T-cell (primary cell): ENCODE measurements around the gene LMAN1. TPM values are rescaled to one million over a fixed set of nuclear protein-coding genes. Genes with fewer than 3 reads are reported as not detected.

Source experiments
- ATAC-seq, 4 experiments: fragments of 200-7000 bp in 3 of 4; fragments of 150-1000 bp in 1 of 4; cut with Tn5 transposase; replicated peaks in 1 of 4; 1 replicate in 3 of 4; 2 replicates in 1 of 4; pipeline ENCODE4 v1.10.0; 2021; ENCODE audit warnings: moderate library complexity in 3 of 4, mild to moderate bottlenecking in 2 of 4, moderate number of reproducible peaks in 1 of 4
- CTCF ChIA-PET, 2 donors: fragments of 300-600 bp; sonication (Branson Sonifier 250); formaldehyde crosslinking; loops; one replicate each; lab custom pipeline; 2022; ENCODE audit warnings: antibody characterized with exemption in 2 of 2; lab: Charles Lee
- POLR2A ChIA-PET, 2 donors: fragments of 300-600 bp; sonication (Branson Sonifier 250); formaldehyde crosslinking; loops; one replicate each; lab custom pipeline; 2022; ENCODE audit warnings: antibody characterized with exemption in 2 of 2; lab: Charles Lee
- DNase-seq, 35 experiments: peaks; one replicate each; pipeline versions ENCODE4 v3.0.0 to v3.0.0-alpha.2; 2013 to 2023
- H3K27ac ChIP-seq: one replicate; pipeline ENCODE4 v1.5.1; 2013; ENCODE audit warnings: low read length
- H3K27me3 ChIP-seq, 2 experiments: replicated peaks in 1 of 2; 1 replicate in 1 of 2; 2 replicates in 1 of 2; pipeline versions ENCODE4 v1.6.1 to v1.7.0; 2013; ENCODE audit warnings: low read length in 1 of 2, mixed read lengths in 1 of 2; ENCODE audit not compliant: control insufficient read depth in 2 of 2, insufficient read depth in 2 of 2; ENCODE audit errors: extremely low read depth in 1 of 2
- H3K36me3 ChIP-seq, 2 donors: 1 replicate in 1 of 2; 2 replicates in 1 of 2; pipeline versions ENCODE4 v1.6.1 to v1.7.0; 2013; ENCODE audit warnings: low read length in 1 of 2; ENCODE audit not compliant: control insufficient read depth in 2 of 2, insufficient read depth in 1 of 2; ENCODE audit errors: extremely low read depth in 1 of 2
- H3K4me1 ChIP-seq, 2 experiments: 1 replicate in 1 of 2; 2 replicates in 1 of 2; pipeline versions ENCODE4 v1.6.1 to v1.7.0; 2013; ENCODE audit warnings: low read length in 2 of 2, mixed read lengths in 1 of 2; ENCODE audit not compliant: insufficient read depth in 2 of 2, control insufficient read depth in 1 of 2; ENCODE audit errors: extremely low read depth in 1 of 2
- H3K4me3 ChIP-seq, 2 donors: 1 replicate in 1 of 2; 2 replicates in 1 of 2; pipeline versions ENCODE4 v1.5.1 to v1.7.0; 2013; ENCODE audit warnings: mild to moderate bottlenecking in 2 of 2, low read length in 1 of 2, moderate library complexity in 1 of 2; ENCODE audit not compliant: control insufficient read depth in 1 of 2; ENCODE audit errors: extremely low read depth in 1 of 2
- H3K9me3 ChIP-seq: 2 replicates; pipeline ENCODE4 v1.7.0; 2013
- H3K27ac Mint-ChIP-seq, 2 donors: one replicate each; pipeline ENCODE4 v1.8.0; 2020 to 2021; ENCODE audit warnings: mild to moderate bottlenecking in 2 of 2, mixed read lengths in 2 of 2
- H3K27me3 Mint-ChIP-seq, 2 donors: one replicate each; pipeline ENCODE4 v1.8.0; 2021 to 2022; ENCODE audit warnings: mixed read lengths in 2 of 2
- H3K36me3 Mint-ChIP-seq: one replicate; pipeline ENCODE4 v1.8.0; 2021; ENCODE audit warnings: mixed read lengths
- H3K4me1 Mint-ChIP-seq, 3 donors: one replicate each; pipeline ENCODE4 v1.8.0; 2020 to 2022; ENCODE audit warnings: mixed read lengths in 3 of 3, mild to moderate bottlenecking in 1 of 3
- H3K4me3 Mint-ChIP-seq, 3 donors: one replicate each; pipeline ENCODE4 v1.8.0; 2020 to 2022; ENCODE audit warnings: mild to moderate bottlenecking in 3 of 3, mixed read lengths in 3 of 3, moderate library complexity in 3 of 3
- H3K9me3 Mint-ChIP-seq, 3 donors: one replicate each; pipeline ENCODE4 v1.8.0; 2020 to 2022; ENCODE audit warnings: mixed read lengths in 3 of 3
- WGBS: methylation state at CpG from one replicate; pipeline ENCODE4 v1.1.5; 2013; ENCODE audit warnings: missing lambda C conversion rate; ENCODE audit not compliant: insufficient coverage; 5-methylcytosine and 5-hydroxymethylcytosine counted together
- total RNA-seq, 35 experiments: library from RNA in 6 of 35; stranded (reverse) in 6 of 35; fragments of 120-200 nt in 1 of 35; gene quantifications; one replicate each; pipeline versions ENCODE4 v1.2.1 to v1.2.4 and lab custom pipeline; 2013 to 2026

Gene LMAN1
- total RNA-seq, 5 donors from 2014 or later (not counting 1 experiment from before 2014, with no cell fraction given), result 34.4 to 52.5 (median 48.3) TPM

GRCh38 chr18:59381949-59382348 is 22.9 kb upstream of the LMAN1 start:
- Histone ChIP-seq H3K27ac (no peak overlapping the region), H3K36me3 (no peaks in the 10 kb centered on the region), H3K9me3 (no peaks in the 10 kb centered on the region), H3K4me3 (no peak overlapping the region), H3K4me1 (no peaks in the 10 kb centered on the region), H3K27me3 (peaks cover 0 to 3% of the 10 kb centered on the region in 2 experiments)
- no peak for ATAC-seq
- 70% methylated on average over 2 of the region's 6 CpGs for WGBS
- ChIA-PET POLR2A (no interaction called here), CTCF (no interaction called here)
- Mint-ChIP-seq H3K4me1 (no peaks in the 10 kb centered on the region), H3K9me3 (no peaks in the 10 kb centered on the region), H3K27me3 (peaks cover 17 to 27% of the 10 kb centered on the region in 2 donors), H3K4me3 (no peak overlapping the region), H3K27ac (no peak overlapping the region), H3K36me3 (no peaks in the 10 kb centered on the region)
- DNase-seq, result no peak

GRCh38 chr18:59380706-59381105 is 21.6 kb upstream of the LMAN1 start:
- Histone ChIP-seq H3K4me1 (no peaks in the 10 kb centered on the region), H3K36me3 (no peaks in the 10 kb centered on the region), H3K27me3 (no peaks in the 10 kb centered on the region), H3K9me3 (no peaks in the 10 kb centered on the region), H3K27ac (no peak overlapping the region), H3K4me3 (no peak overlapping the region)
- ATAC-seq, result no peak
- Mint-ChIP-seq H3K27ac (no peak overlapping the region), H3K4me1 (no peaks in the 10 kb centered on the region), H3K4me3 (no peak overlapping the region), H3K36me3 (no peaks in the 10 kb centered on the region), H3K9me3 (no peaks in the 10 kb centered on the region), H3K27me3 (peaks cover 17 to 27% of the 10 kb centered on the region in 2 donors)
- WGBS, result 80% methylated on average over 3 of the region's 5 CpGs
- POLR2A ChIA-PET, result no interaction called here
- DNase-seq, result no peak
- CTCF ChIA-PET, result no interaction called here

- Mint-ChIP-seq H3K4me3 (no peak overlapping the region), H3K27me3 (peaks cover 17 to 24% of the 10 kb centered on the region in 2 donors), H3K27ac (no peak overlapping the region), H3K9me3 (no peaks in the 10 kb centered on the region), H3K36me3 (no peaks in the 10 kb centered on the region), H3K4me1 (no peaks in the 10 kb centered on the region)
- Histone ChIP-seq H3K4me3 (no peak overlapping the region), H3K27me3 (no peaks in the 10 kb centered on the region), H3K27ac (no peak overlapping the region), H3K9me3 (no peaks in the 10 kb centered on the region), H3K36me3 (no peaks in the 10 kb centered on the region), H3K4me1 (no peaks in the 10 kb centered on the region)
- ChIA-PET CTCF (no interaction called here), POLR2A (no interaction called here)
- DNase-seq (no peak), ATAC-seq (no peak)
- WGBS, result 100% methylated on average over 2 of the region's 3 CpGs
These were observed 20.9 kb upstream of the LMAN1 start for GRCh38 chr18:59379772-59380522.

- Mint-ChIP-seq H3K27me3 (peaks cover 34 to 38% of the 10 kb centered on the region in 2 donors), H3K36me3 (no peaks in the 10 kb centered on the region), H3K4me3 (no peak overlapping the region), H3K27ac (no peak overlapping the region), H3K9me3 (no peaks in the 10 kb centered on the region), H3K4me1 (no peaks in the 10 kb centered on the region)
- DNase-seq (no peak), ATAC-seq (no peak)
- H3K36me3 ChIP-seq, result no peaks in the 10 kb centered on the region
- no peak overlapping the region for H3K27ac ChIP-seq
- no peaks in the 10 kb centered on the region for H3K4me1 ChIP-seq
- H3K9me3 ChIP-seq, result no peaks in the 10 kb centered on the region
- ChIA-PET CTCF (no interaction called here), POLR2A (no interaction called here)
- H3K27me3 ChIP-seq, result peaks cover 0 to 8% of the 10 kb centered on the region in 2 experiments
- H3K4me3 ChIP-seq, result no peak overlapping the region
- WGBS, result 82% methylated on average over 2 of the region's 5 CpGs
These were observed 18.7 kb upstream of the LMAN1 start for GRCh38 chr18:59377613-59378337.

GRCh38 chr18:59376351-59376935 is 17.4 kb upstream of the LMAN1 start:
- Histone ChIP-seq H3K4me1 (no peaks in the 10 kb centered on the region), H3K27ac (no peak overlapping the region), H3K4me3 (no peak overlapping the region), H3K27me3 (peaks cover 0 to 13% of the 10 kb centered on the region in 2 experiments), H3K9me3 (no peaks in the 10 kb centered on the region), H3K36me3 (no peaks in the 10 kb centered on the region)
- Mint-ChIP-seq H3K36me3 (no peaks in the 10 kb centered on the region), H3K9me3 (no peaks in the 10 kb centered on the region), H3K27ac (no peak overlapping the region), H3K4me1 (no peaks in the 10 kb centered on the region), H3K27me3 (peaks cover 41 to 48% of the 10 kb centered on the region in 2 donors), H3K4me3 (no peak overlapping the region)
- DNase-seq (no peak), ATAC-seq (no peak)
- ChIA-PET POLR2A (no interaction called here), CTCF (no interaction called here)
- 75% methylated on average over 5 of the region's 7 CpGs for WGBS

GRCh38 chr18:59374128-59374527 is 15.1 kb upstream of the LMAN1 start:
- H3K27ac Mint-ChIP-seq, result no peak overlapping the region
- CTCF ChIA-PET, result no interaction called here

More at GRCh38 chr18:59374128-59374527, 15.1 kb upstream of the LMAN1 start:
- Histone ChIP-seq H3K36me3 (no peaks in the 10 kb centered on the region), H3K27ac (no peak overlapping the region), H3K4me3 (no peak overlapping the region), H3K9me3 (no peaks in the 10 kb centered on the region), H3K27me3 (peaks cover 0 to 16% of the 10 kb centered on the region in 2 experiments), H3K4me1 (no peaks in the 10 kb centered on the region)
- no peak for ATAC-seq
- 34% methylated on average over 2 of the region's 3 CpGs for WGBS
- POLR2A ChIA-PET, result no interaction called here
- H3K36me3 Mint-ChIP-seq, result no peaks in the 10 kb centered on the region
- H3K4me1 Mint-ChIP-seq, result no peaks in the 10 kb centered on the region
- no peak for DNase-seq
- H3K9me3 Mint-ChIP-seq, result no peaks in the 10 kb centered on the region
- peaks cover 37 to 38% of the 10 kb centered on the region in 2 donors for H3K27me3 Mint-ChIP-seq
- H3K4me3 Mint-ChIP-seq, result no peak overlapping the region
